ENCODE measurements around the gene WNT7A. TPM values are rescaled to one million over a fixed set of nuclear protein-coding genes. Genes with fewer than 3 reads are reported as not detected.

The WNT7A gene
- total and polyA plus RNA-seq, 8 donors: 0.34 to 5.5 (median 0.71) TPM

DNA sequence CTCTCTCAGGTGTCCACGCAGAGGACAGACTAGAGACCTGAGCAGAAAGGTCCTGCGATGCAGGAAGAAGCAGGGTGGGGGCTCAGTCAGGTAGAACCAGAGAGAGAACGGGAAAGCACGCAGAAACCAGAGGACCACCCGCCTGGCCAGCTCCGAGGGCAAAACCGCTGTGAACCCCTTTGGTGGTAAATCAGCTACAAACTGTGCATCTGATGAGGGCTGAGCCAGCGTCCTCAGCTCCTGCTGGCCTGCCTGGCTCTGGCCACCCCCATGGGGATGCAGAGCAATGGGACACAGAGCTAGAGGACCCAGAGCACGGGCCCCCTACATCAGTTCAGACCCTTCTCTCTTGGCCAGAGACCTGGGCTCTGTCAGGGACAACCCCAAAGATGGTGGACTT, 44.6 kb downstream of the WNT7A start:
- TF ChIP-seq, protein P1, sequence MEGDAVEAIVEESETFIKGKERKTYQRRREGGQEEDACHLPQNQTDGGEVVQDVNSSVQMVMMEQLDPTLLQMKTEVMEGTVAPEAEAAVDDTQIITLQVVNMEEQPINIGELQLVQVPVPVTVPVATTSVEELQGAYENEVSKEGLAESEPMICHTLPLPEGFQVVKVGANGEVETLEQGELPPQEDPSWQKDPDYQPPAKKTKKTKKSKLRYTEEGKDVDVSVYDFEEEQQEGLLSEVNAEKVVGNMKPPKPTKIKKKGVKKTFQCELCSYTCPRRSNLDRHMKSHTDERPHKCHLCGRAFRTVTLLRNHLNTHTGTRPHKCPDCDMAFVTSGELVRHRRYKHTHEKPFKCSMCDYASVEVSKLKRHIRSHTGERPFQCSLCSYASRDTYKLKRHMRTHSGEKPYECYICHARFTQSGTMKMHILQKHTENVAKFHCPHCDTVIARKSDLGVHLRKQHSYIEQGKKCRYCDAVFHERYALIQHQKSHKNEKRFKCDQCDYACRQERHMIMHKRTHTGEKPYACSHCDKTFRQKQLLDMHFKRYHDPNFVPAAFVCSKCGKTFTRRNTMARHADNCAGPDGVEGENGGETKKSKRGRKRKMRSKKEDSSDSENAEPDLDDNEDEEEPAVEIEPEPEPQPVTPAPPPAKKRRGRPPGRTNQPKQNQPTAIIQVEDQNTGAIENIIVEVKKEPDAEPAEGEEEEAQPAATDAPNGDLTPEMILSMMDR (IDR thresholded peaks at IDR 0.05): no peak
- no peak overlapping the region for H3K4me3 ChIP-seq
- intact Hi-C loops (cut with DNase I): no loop called here
- no peaks in the 10 kb centered on the region for H3K4me1 ChIP-seq
- H3K9me3 ChIP-seq: no peaks in the 10 kb centered on the region
- ATAC-seq (no peak), DNase-seq (no peak)
- H3K27me3 ChIP-seq: peaks cover 0 to 39% of the 10 kb centered on the region in 2 donors
- H3K27ac ChIP-seq: no peak overlapping the region
- no peaks in the 10 kb centered on the region for H3K36me3 ChIP-seq

DNA sequence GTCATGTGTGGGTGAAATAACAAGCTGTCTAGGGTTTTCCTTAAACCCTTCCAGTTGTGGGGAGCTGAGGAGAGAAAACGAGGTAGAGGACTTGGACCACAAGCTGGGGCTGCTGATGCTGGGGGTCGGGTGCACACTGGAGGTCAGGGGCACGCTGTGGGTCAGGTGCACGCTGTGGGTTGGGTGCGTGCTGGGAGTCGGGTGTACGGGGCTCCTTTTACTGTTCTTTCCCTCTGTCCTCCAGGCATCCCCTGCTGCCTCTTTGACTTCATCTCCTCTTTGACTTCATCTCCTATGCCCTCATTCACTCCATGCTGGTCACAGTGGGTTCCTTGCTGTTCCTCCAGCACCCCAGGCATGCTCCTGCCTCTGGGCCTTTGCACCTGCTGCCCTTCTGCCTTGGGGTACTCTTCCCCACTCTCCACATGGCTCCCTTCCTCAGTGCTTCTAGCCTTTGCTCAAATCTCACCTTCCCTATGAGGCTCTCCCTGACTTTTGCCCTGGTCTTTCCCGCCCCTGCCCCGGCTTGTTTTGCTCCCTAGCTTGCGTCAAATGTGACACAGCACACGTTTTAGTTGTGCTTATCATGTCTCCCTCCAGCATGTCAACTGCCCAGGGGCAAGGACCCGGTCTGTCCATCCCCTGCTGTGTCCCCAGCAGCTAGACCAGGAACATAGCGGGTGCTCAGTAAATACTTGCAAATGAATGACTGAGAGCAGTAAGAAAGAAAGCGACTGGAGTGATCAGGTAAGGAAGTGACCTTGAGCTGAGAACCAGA, 45.4 kb downstream of the WNT7A start:
- no peak overlapping the region for H3K4me3 ChIP-seq
- no peaks in the 10 kb centered on the region for H3K36me3 ChIP-seq
- TF ChIP-seq, protein P1 (IDR thresholded peaks at IDR 0.05): no peak
- H3K4me1 ChIP-seq: no peaks in the 10 kb centered on the region
- intact Hi-C loops (cut with DNase I): no loop called here
- no peaks in the 10 kb centered on the region for H3K9me3 ChIP-seq
- H3K27ac ChIP-seq: no peak overlapping the region
- H3K27me3 ChIP-seq: peaks cover 0 to 36% of the 10 kb centered on the region in 2 donors
- ATAC-seq (no peak), DNase-seq (no peak)

DNA sequence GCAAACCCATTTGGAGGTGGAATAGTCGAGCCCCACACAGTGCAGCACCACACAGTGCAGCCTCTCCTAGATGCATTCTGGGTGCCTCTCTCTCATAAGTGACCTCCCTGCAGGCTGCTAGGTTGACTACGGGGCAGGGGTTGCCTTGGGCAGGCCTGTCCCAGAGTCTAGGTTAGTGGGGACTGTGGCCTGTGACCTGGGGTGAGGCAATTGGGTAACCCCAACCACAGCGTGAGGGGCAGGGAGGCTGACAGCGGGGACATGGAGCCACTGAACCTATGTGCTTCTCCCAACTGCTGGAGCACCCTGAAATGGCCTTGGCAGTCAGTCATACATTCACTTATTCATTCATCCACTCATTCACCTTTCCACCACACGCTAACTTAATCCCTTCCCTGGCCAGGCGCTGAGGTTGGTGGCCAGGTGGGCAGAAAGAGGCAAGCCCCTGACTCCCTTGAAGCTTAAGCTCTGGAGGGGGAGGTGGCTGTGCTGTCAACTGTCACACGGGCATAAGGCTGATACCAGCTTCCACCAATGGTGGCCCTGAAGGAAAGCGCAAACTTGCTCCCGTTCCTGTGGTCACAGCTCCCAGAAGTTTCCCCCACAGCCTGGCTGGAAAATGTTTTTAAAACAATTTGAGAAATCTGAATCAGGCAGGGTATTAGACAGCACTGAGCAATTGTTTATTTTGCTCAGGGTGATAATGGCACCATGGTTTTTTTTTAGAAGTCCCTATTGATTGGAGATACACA, 46.2 kb downstream of the WNT7A start:
- Histone ChIP-seq H3K36me3 (no peaks in the 10 kb centered on the region), H3K4me1 (no peaks in the 10 kb centered on the region), H3K27ac (no peak overlapping the region), H3K4me3 (no peak overlapping the region), H3K9me3 (no peaks in the 10 kb centered on the region), H3K27me3 (peaks cover 0 to 36% of the 10 kb centered on the region in 2 donors)
- DNase-seq (no peak), ATAC-seq (no peak)
- TF ChIP-seq, protein P1 (IDR thresholded peaks at IDR 0.05): no peak
- intact Hi-C loops (cut with DNase I): no loop called here

GRCh38 chr3:13832130-13832529, 47.7 kb downstream of the WNT7A start:
- Histone ChIP-seq H3K4me1 (no peaks in the 10 kb centered on the region), H3K4me3 (no peak overlapping the region), H3K27me3 (peaks cover 0 to 29% of the 10 kb centered on the region in 2 donors), H3K9me3 (no peaks in the 10 kb centered on the region), H3K27ac (no peak overlapping the region), H3K36me3 (no peaks in the 10 kb centered on the region)
- DNase-seq (no peak), ATAC-seq (no peak)
- intact Hi-C loops (cut with DNase I): no loop called here
- TF ChIP-seq, protein P1 (IDR thresholded peaks at IDR 0.05): no peak

DNA sequence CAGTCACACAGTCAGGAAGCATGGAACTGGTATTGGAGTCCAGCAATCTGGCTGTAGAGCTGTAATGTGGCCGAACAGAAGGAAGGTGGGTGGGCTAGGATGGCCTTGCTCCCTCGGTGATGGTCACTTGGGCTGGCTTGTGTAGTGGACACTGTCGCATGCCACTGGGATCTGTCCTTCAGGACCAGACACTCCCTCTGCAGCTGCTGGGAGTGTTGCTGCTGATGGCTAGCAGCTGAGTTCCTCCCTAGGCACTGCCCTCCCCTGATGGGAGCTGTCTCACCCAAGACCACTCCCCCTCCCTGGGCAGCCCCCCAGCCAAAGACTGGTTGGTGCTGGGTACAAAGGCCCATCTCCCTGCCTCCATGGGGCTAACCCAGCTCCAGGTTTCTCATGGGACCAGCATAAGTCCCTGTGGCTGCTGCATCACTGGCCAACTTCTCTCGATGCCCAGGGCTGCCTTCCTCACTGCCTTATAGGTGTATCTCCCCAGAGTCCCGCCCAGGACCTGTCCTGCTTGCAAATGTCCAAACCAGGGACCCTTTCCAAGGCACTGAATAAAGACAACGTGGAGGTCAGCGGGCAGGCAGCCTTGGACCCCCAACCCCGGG, 48.4 kb downstream of the WNT7A start:
- H3K9me3 ChIP-seq: no peaks in the 10 kb centered on the region
- intact Hi-C loops (cut with DNase I): no loop called here
- no peak for ATAC-seq
- no peak overlapping the region for H3K27ac ChIP-seq
- H3K27me3 ChIP-seq: peaks cover 0 to 29% of the 10 kb centered on the region in 2 donors
- no peaks in the 10 kb centered on the region for H3K36me3 ChIP-seq
- H3K4me1 ChIP-seq: no peaks in the 10 kb centered on the region
- no peak overlapping the region for H3K4me3 ChIP-seq
- TF ChIP-seq, protein P1 (IDR thresholded peaks at IDR 0.05): no peak
- no peak for DNase-seq
